Spinal cord (tissue), 10 donors: ENCODE data around the gene PSMB11. TPM values are rescaled to one million over a fixed set of nuclear protein-coding genes. Genes with fewer than 3 reads are reported as not detected.

Source experiments
- DNase-seq, 6 donors: peaks; one replicate each; pipeline versions ENCODE4 v3.0.0 to v3.0.0-alpha.2; 2013 to 2015; ENCODE audit warnings: low spot score in 6 of 6, low read depth in 4 of 6
- H3K27ac ChIP-seq: one replicate; pipeline ENCODE4 v1.5.1; 2013; ENCODE audit warnings: low read depth, low read length, control low read depth
- H3K27me3 ChIP-seq: one replicate; pipeline ENCODE4 v1.6.1; 2013; ENCODE audit warnings: low read length; ENCODE audit not compliant: control insufficient read depth, insufficient read depth
- H3K36me3 ChIP-seq: one replicate; pipeline ENCODE4 v1.6.1; 2013; ENCODE audit warnings: low read length; ENCODE audit not compliant: control insufficient read depth, insufficient read depth
- H3K4me1 ChIP-seq: one replicate; pipeline ENCODE4 v1.6.1; 2013; ENCODE audit warnings: low read length; ENCODE audit not compliant: control insufficient read depth, insufficient read depth
- H3K4me3 ChIP-seq: one replicate; pipeline ENCODE4 v1.5.1; 2013; ENCODE audit warnings: low read depth, low read length, control low read depth
- H3K9me3 ChIP-seq: one replicate; pipeline ENCODE4 v1.6.1; 2013; ENCODE audit warnings: low read length; ENCODE audit not compliant: control insufficient read depth, insufficient read depth
- WGBS: methylation state at CpG from one replicate; pipeline ENCODE4 v1.1.5; 2013; ENCODE audit warnings: missing lambda C conversion rate; ENCODE audit not compliant: insufficient coverage; 5-methylcytosine and 5-hydroxymethylcytosine counted together
- polyA plus RNA-seq, 2 donors: library from polyadenylated mRNA; unstranded; fragments of 120-200 nt; gene quantifications; one replicate each; pipeline ENCODE4 v1.2.1, GENCODE V29; 2013; ENCODE audit not compliant: insufficient read length in 2 of 2
- total RNA-seq, 2 donors: library from RNA; depleted of rRNA in 1 of 2; stranded (reverse); fragments of 120-200 nt in 1 of 2; fragments of >200 nt in 1 of 2; gene quantifications; one replicate each; pipeline versions ENCODE4 v1.2.3 to v1.2.4, GENCODE V29; 2013 to 2014
- donor health status: healthy.

Gene PSMB11
- total and polyA plus RNA-seq, 4 donors, result not detected

GRCh38 chr14:23067847-23068788, 26.1 kb downstream of the PSMB11 start:
- 93% methylated on average over 6 of the region's 14 CpGs for WGBS
- no peak for DNase-seq
- no peak overlapping the region for H3K27ac ChIP-seq
- H3K36me3 ChIP-seq, result peaks cover 58% of the 10 kb centered on the region
- H3K27me3 ChIP-seq, result no peaks in the 10 kb centered on the region
- peaks cover 27% of the 10 kb centered on the region for H3K4me1 ChIP-seq
- no peaks in the 10 kb centered on the region for H3K9me3 ChIP-seq
- no peak overlapping the region for H3K4me3 ChIP-seq

- Histone ChIP-seq H3K4me1 (peaks cover 27% of the 10 kb centered on the region), H3K27ac (peak overlapping the region; percentile 38), H3K36me3 (peaks cover 57% of the 10 kb centered on the region), H3K27me3 (no peaks in the 10 kb centered on the region), H3K4me3 (no peak overlapping the region), H3K9me3 (no peaks in the 10 kb centered on the region)
- 23% methylated on average over 6 of the region's 8 CpGs for WGBS
- peak; percentile 69 to 97 (median 82) for DNase-seq
Measured at GRCh38 chr14:23068789-23069412, 26.9 kb downstream of the PSMB11 start.

GRCh38 chr14:23069413-23069806, 27.4 kb downstream of the PSMB11 start:
- WGBS, result no CpG with 5 or more reads among the region's 4 CpGs
- Histone ChIP-seq H3K4me3 (no peak overlapping the region), H3K27me3 (no peaks in the 10 kb centered on the region), H3K27ac (peak overlapping the region; percentile 38), H3K9me3 (no peaks in the 10 kb centered on the region), H3K36me3 (peaks cover 56% of the 10 kb centered on the region), H3K4me1 (peaks cover 27% of the 10 kb centered on the region)
- no peak for DNase-seq

- Histone ChIP-seq H3K4me1 (peaks cover 27% of the 10 kb centered on the region), H3K27me3 (no peaks in the 10 kb centered on the region), H3K36me3 (peaks cover 49% of the 10 kb centered on the region), H3K4me3 (peak overlapping the region; percentile 92), H3K9me3 (no peaks in the 10 kb centered on the region), H3K27ac (peak overlapping the region; percentile 89)
- DNase-seq, result peak in 2 of 6 donors; percentile 16 to 21
- WGBS, result 24% methylated on average over 3 of the region's 10 CpGs
Measured at GRCh38 chr14:23070262-23071129, 28.5 kb downstream of the PSMB11 start.

GRCh38 chr14:23071244-23071920, 29.4 kb downstream of the PSMB11 start:
- 0% methylated on average over 11 of the region's 14 CpGs for WGBS
- Histone ChIP-seq H3K4me1 (peaks cover 27% of the 10 kb centered on the region), H3K27me3 (no peaks in the 10 kb centered on the region), H3K36me3 (peaks cover 47% of the 10 kb centered on the region), H3K27ac (peak overlapping the region; percentile 89), H3K4me3 (peak overlapping the region; percentile 92), H3K9me3 (no peaks in the 10 kb centered on the region)
- DNase-seq, result peak; percentile 67 to 97 (median 77)

- peak in 1 of 6 donors; percentile 25 for DNase-seq
- Histone ChIP-seq H3K4me3 (peak overlapping the region; percentile 92), H3K27me3 (no peaks in the 10 kb centered on the region), H3K36me3 (peaks cover 41% of the 10 kb centered on the region), H3K9me3 (no peaks in the 10 kb centered on the region), H3K4me1 (peaks cover 27% of the 10 kb centered on the region), H3K27ac (peak overlapping the region; percentile 89)
- WGBS, result 54% methylated on average over 3 of the region's 5 CpGs
Measured at GRCh38 chr14:23071921-23072539, 30.0 kb downstream of the PSMB11 start.

- no peaks in the 10 kb centered on the region for H3K9me3 ChIP-seq
- H3K4me3 ChIP-seq, result no peak overlapping the region
- H3K4me1 ChIP-seq, result peaks cover 14% of the 10 kb centered on the region
- H3K36me3 ChIP-seq, result peaks cover 44% of the 10 kb centered on the region
- no peak for DNase-seq
- H3K27ac ChIP-seq, result no peak overlapping the region
- no CpG with 5 or more reads among the region's 1 CpG for WGBS
- H3K27me3 ChIP-seq, result no peaks in the 10 kb centered on the region
Measured at GRCh38 chr14:23074906-23075305, 32.9 kb downstream of the PSMB11 start.

GRCh38 chr14:23076785-23077408, 34.9 kb downstream of the PSMB11 start:
- Histone ChIP-seq H3K4me3 (no peak overlapping the region), H3K27ac (no peak overlapping the region), H3K27me3 (no peaks in the 10 kb centered on the region), H3K9me3 (no peaks in the 10 kb centered on the region), H3K4me1 (peaks cover 5% of the 10 kb centered on the region), H3K36me3 (peaks cover 55% of the 10 kb centered on the region)
- 100% methylated on average over 1 of the region's 5 CpGs for WGBS
- DNase-seq, result peak in 2 of 6 donors; percentile 53 to 67
